ENCODE results near the gene MAGEF1. TPM values are rescaled to one million over a fixed set of nuclear protein-coding genes. Genes with fewer than 3 reads are reported as not detected.

The MAGEF1 gene
- total and polyA plus RNA-seq, 2 of the 8 experiments (the other 6 are each of a cell fraction or from before 2014, with no cell fraction given), result 26.5 to 56.7 TPM

DNA sequence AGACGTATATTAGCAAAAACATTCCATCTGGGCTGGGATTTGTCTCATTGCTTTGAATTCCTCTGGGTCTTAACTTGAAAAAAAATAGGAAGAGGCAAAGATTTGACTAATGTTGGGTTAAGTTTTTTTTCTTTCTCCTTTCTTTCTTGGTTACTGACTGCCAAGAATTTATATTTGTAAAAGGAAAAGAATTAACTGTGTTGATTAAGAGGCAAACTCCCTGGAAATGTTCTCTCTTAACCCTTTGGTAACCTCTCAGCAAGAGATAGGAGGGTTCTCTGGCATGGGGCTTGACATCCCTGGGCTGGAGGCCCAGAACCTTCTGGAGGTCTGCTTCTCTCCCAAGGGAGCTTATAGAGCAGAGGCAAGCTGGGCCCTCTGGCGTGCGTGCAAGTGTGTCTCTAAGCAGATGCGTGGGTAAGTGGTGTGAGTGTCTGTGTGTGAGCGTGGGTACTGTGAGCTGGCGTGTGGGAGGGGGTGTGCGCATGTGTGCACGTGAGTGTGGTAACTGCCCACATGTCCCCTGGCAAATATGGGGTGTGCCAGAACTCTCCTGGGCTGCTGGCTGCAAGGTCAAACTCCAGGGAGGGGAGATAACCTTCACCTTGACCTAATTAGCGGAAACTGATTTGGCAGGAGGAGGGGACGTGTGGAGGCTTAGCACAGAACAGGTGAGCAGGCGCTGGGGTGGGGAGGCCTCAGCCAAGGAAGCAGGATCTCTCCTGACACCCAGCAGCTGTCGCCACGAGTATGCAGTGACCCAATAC is 49.4 kb upstream of the MAGEF1 start (continued):
- TF ChIP-seq, protein P1, sequence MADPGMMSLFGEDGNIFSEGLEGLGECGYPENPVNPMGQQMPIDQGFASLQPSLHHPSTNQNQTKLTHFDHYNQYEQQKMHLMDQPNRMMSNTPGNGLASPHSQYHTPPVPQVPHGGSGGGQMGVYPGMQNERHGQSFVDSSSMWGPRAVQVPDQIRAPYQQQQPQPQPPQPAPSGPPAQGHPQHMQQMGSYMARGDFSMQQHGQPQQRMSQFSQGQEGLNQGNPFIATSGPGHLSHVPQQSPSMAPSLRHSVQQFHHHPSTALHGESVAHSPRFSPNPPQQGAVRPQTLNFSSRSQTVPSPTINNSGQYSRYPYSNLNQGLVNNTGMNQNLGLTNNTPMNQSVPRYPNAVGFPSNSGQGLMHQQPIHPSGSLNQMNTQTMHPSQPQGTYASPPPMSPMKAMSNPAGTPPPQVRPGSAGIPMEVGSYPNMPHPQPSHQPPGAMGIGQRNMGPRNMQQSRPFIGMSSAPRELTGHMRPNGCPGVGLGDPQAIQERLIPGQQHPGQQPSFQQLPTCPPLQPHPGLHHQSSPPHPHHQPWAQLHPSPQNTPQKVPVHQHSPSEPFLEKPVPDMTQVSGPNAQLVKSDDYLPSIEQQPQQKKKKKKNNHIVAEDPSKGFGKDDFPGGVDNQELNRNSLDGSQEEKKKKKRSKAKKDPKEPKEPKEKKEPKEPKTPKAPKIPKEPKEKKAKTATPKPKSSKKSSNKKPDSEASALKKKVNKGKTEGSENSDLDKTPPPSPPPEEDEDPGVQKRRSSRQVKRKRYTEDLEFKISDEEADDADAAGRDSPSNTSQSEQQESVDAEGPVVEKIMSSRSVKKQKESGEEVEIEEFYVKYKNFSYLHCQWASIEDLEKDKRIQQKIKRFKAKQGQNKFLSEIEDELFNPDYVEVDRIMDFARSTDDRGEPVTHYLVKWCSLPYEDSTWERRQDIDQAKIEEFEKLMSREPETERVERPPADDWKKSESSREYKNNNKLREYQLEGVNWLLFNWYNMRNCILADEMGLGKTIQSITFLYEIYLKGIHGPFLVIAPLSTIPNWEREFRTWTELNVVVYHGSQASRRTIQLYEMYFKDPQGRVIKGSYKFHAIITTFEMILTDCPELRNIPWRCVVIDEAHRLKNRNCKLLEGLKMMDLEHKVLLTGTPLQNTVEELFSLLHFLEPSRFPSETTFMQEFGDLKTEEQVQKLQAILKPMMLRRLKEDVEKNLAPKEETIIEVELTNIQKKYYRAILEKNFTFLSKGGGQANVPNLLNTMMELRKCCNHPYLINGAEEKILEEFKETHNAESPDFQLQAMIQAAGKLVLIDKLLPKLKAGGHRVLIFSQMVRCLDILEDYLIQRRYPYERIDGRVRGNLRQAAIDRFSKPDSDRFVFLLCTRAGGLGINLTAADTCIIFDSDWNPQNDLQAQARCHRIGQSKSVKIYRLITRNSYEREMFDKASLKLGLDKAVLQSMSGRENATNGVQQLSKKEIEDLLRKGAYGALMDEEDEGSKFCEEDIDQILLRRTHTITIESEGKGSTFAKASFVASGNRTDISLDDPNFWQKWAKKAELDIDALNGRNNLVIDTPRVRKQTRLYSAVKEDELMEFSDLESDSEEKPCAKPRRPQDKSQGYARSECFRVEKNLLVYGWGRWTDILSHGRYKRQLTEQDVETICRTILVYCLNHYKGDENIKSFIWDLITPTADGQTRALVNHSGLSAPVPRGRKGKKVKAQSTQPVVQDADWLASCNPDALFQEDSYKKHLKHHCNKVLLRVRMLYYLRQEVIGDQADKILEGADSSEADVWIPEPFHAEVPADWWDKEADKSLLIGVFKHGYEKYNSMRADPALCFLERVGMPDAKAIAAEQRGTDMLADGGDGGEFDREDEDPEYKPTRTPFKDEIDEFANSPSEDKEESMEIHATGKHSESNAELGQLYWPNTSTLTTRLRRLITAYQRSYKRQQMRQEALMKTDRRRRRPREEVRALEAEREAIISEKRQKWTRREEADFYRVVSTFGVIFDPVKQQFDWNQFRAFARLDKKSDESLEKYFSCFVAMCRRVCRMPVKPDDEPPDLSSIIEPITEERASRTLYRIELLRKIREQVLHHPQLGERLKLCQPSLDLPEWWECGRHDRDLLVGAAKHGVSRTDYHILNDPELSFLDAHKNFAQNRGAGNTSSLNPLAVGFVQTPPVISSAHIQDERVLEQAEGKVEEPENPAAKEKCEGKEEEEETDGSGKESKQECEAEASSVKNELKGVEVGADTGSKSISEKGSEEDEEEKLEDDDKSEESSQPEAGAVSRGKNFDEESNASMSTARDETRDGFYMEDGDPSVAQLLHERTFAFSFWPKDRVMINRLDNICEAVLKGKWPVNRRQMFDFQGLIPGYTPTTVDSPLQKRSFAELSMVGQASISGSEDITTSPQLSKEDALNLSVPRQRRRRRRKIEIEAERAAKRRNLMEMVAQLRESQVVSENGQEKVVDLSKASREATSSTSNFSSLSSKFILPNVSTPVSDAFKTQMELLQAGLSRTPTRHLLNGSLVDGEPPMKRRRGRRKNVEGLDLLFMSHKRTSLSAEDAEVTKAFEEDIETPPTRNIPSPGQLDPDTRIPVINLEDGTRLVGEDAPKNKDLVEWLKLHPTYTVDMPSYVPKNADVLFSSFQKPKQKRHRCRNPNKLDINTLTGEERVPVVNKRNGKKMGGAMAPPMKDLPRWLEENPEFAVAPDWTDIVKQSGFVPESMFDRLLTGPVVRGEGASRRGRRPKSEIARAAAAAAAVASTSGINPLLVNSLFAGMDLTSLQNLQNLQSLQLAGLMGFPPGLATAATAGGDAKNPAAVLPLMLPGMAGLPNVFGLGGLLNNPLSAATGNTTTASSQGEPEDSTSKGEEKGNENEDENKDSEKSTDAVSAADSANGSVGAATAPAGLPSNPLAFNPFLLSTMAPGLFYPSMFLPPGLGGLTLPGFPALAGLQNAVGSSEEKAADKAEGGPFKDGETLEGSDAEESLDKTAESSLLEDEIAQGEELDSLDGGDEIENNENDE (IDR thresholded peaks at IDR 0.05; ENCODE audit: insufficient replicate concordance, low read length), result no peak
- TF ChIP-seq, protein P2, sequence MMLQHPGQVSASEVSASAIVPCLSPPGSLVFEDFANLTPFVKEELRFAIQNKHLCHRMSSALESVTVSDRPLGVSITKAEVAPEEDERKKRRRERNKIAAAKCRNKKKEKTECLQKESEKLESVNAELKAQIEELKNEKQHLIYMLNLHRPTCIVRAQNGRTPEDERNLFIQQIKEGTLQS (IDR thresholded peaks at IDR 0.05; ENCODE audit: insufficient read depth, low read depth, low read length), result no peak
- TF ChIP-seq TBP (IDR thresholded peaks at IDR 0.05; ENCODE audit: low read depth, low read length), result no peak
- no peak for TF ChIP-seq TCF12 (IDR thresholded peaks at IDR 0.05; ENCODE audit: low read depth, low read length)
- TF ChIP-seq SIN3A (conservative IDR thresholded peaks at IDR 0.05 in 1 of 2, IDR thresholded peaks at IDR 0.05 in 1 of 2; ENCODE audit: low read depth in 1 of 2, low read length in 2 of 2), result no peak
- TF ChIP-seq SIRT6 (IDR thresholded peaks at IDR 0.05; ENCODE audit: low read length), result no peak
- TF ChIP-seq POU5F1 (IDR thresholded peaks at IDR 0.05; ENCODE audit: low read depth, low read length), result no peak
- TF ChIP-seq CHD1 (IDR thresholded peaks at IDR 0.05; ENCODE audit: low read depth, low read length), result no peak
- no peak for TF ChIP-seq RBBP5 (IDR thresholded peaks at IDR 0.05; ENCODE audit: borderline replicate concordance, low read depth, low read length)
- TF ChIP-seq FOSL1 (IDR thresholded peaks at IDR 0.05; ENCODE audit: insufficient read depth, low read depth, low read length), result no peak
